Stomach smooth muscle (tissue), 2 donors: ENCODE measurements around the gene RNASE7.

Experiments
- H3K27ac ChIP-seq: one replicate; pipeline ENCODE4 v1.7.0; 2013; ENCODE audit warnings: mild to moderate bottlenecking, low read length, inconsistent platforms
- H3K27me3 ChIP-seq, 2 donors: one replicate each; pipeline ENCODE4 v1.7.0; 2013; ENCODE audit warnings: low read length in 2 of 2; ENCODE audit not compliant: insufficient read depth in 2 of 2, control insufficient read depth in 1 of 2
- H3K36me3 ChIP-seq, 2 donors: one replicate each; pipeline ENCODE4 v1.7.0; 2013; ENCODE audit warnings: low read length in 2 of 2; ENCODE audit not compliant: control insufficient read depth in 2 of 2, insufficient read depth in 2 of 2
- H3K4me1 ChIP-seq: one replicate; pipeline ENCODE4 v1.7.0; 2013; ENCODE audit warnings: low read length; ENCODE audit not compliant: control insufficient read depth, insufficient read depth
- H3K4me3 ChIP-seq, 2 donors: one replicate each; pipeline ENCODE4 v1.7.0; 2013; ENCODE audit warnings: low read length in 2 of 2
- H3K9ac ChIP-seq, 2 donors: one replicate each; pipeline ENCODE4 v1.7.0; 2013; ENCODE audit warnings: low read length in 2 of 2, mild to moderate bottlenecking in 1 of 2
- H3K9me3 ChIP-seq, 2 donors: one replicate each; pipeline ENCODE4 v1.7.0; 2013; ENCODE audit warnings: low read length in 2 of 2; ENCODE audit not compliant: control insufficient read depth in 2 of 2
- donor health status: healthy.
- donor health status: Pancreatic carcinoma.

RNASE7 gene

DNA sequence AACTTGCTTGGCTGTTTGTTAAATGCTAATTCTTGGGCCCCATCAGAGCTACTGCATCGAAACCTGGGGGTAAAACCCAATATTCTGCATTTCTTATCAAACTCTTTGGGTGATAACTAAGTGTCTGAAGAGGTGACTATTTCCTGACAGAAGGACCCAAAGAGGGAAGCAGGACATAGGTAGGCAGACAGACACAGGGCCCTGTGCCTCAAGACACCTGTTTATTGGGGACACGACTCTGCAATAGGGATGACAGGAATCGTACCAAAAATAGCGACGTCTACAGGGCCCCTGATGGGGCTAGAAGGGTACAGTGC lies 47.7 kb downstream of the RNASE7 start:
- H3K27ac ChIP-seq: no peak overlapping the region
- H3K36me3 ChIP-seq: peaks cover 14 to 20% of the 10 kb centered on the region in 2 donors
- H3K27me3 ChIP-seq: no peaks in the 10 kb centered on the region
- no peak overlapping the region for H3K4me3 ChIP-seq
- H3K9me3 ChIP-seq: no peaks in the 10 kb centered on the region
- H3K9ac ChIP-seq: no peak overlapping the region
- H3K4me1 ChIP-seq: peaks cover 16% of the 10 kb centered on the region

DNA sequence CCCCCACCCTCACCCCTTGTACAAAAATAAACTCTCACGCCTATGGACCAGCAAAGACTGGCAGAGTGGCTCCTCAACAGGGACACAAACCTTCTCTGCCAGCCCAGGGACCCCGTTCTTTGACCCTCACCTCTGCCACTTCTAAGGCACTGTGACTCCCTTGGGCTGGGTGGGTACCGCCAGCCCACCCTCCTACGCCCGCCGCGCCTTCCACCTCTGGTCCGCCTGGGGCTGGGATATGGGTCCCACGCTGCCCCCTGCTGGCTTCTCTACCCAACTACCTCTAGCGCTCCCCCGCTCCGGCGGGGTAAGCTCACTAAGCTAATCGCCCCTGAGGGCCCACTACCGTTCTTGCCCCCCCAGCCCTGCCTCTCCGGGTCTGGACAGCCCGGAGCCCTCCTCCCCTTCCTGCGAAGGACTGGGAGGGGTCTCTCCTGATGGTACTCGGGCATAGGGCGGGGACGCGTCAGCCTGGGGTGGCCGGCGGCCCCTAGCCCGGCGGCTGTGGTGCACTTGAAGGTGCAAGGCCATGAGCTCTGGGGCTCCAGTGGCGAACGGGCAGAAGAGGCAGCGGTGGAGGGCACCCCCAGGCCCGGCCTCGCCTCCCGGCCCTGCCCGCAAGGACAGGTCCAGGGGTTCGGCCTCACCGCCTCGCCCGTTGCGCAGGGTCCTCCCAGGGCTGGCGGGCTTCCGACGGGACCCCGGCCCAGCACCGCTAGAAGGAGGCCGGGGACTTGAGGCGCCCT lies 48.2 kb downstream of the RNASE7 start:
- H3K27me3 ChIP-seq: no peaks in the 10 kb centered on the region
- H3K4me1 ChIP-seq: peaks cover 13% of the 10 kb centered on the region
- H3K36me3 ChIP-seq: peaks cover 14 to 20% of the 10 kb centered on the region in 2 donors
- no peak overlapping the region for H3K4me3 ChIP-seq
- no peak overlapping the region for H3K27ac ChIP-seq
- no peaks in the 10 kb centered on the region for H3K9me3 ChIP-seq
- no peak overlapping the region for H3K9ac ChIP-seq

DNA sequence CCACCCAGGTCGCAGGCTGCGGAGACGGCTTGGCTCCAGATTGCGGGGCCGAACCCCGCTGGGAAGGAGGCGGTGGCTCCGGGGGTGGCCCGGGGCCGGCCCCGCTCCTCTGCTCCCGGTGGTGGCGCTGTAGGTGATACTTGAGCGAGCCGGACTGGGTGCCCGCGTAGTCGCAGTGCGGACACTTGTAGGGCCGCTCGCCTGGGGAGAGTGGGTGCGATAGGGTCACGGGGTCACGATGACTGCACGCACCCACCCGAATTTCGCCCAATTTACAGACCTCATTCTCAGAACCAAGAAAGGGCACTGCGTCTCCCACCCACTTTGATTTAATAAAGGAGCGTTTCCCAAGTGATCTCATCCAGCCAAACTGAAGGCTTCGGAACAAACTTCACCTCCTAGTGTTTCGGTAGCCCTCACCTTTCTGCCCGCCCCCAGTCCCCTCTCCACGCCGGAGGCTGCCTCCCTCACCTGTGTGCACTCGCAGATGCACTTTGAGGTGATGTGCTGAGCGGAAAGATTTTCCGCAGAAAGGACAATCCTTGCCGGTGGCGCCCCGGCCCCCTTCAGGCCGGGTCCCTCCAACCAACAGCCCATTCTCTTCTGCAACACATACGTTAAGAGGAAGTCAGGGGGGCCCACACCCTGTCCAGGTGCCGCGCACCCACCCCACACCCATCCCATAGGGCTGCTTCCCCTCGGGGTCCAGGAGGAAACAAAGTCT lies 48.9 kb downstream of the RNASE7 start:
- H3K27ac ChIP-seq: no peak overlapping the region

GRCh38 chr14:21091821-21092272 lies 49.7 kb downstream of the RNASE7 start:
- Histone ChIP-seq H3K9me3 (no peaks in the 10 kb centered on the region), H3K4me1 (peaks cover 18% of the 10 kb centered on the region), H3K27ac (peak overlapping the region; percentile 41), H3K4me3 (no peak overlapping the region), H3K36me3 (peaks cover 14 to 16% of the 10 kb centered on the region in 2 donors), H3K9ac (no peak overlapping the region), H3K27me3 (no peaks in the 10 kb centered on the region)

More for the DNA sequence above, 48.9 kb downstream of the RNASE7 start:
- Histone ChIP-seq H3K9me3 (no peaks in the 10 kb centered on the region), H3K9ac (no peak overlapping the region), H3K4me1 (peaks cover 13% of the 10 kb centered on the region), H3K36me3 (peaks cover 14 to 16% of the 10 kb centered on the region in 2 donors), H3K4me3 (no peak overlapping the region), H3K27me3 (no peaks in the 10 kb centered on the region)

DNA sequence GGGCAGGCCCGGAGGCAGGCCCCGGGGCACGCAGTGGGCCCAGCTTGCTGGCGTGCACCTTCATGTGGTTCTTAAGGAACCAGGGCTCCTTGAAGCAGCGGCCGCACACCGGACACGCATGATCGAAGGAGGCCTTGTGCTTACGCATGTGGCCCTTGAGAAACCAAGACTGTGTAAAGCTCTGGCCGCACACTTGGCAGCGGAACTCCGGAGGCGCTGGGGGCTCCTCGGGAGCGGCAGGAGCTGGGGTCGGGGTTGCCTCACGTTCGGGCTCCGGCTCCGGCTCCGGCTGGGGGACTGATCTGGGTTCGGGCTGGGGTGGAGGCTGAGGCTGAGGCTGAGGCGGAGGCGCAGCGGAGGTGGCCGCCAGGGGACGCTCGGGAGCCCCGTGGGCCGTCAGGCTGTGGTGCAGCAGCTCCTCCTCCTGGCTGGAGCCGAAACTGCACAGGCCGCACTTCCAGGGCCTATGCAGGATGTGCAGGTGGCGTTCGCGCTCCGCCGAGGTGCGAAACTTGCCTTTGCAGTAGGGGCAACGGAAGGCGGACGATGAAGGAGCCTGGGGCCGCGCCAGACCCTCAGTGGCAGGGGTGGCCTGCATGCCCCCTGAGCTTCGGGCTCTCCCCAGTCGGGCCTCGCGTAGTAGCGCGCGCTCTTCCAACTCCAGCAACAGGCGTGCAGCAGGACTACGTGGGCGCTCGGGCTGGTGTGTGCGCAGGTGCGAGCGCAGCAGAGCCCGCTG lies 50.3 kb downstream of the RNASE7 start:
- Histone ChIP-seq H3K27ac (peak overlapping the region; percentile 41), H3K36me3 (peaks cover 14 to 16% of the 10 kb centered on the region in 2 donors), H3K9me3 (no peaks in the 10 kb centered on the region), H3K9ac (no peak overlapping the region), H3K4me3 (no peak overlapping the region), H3K4me1 (peaks cover 23% of the 10 kb centered on the region), H3K27me3 (no peaks in the 10 kb centered on the region)

DNA sequence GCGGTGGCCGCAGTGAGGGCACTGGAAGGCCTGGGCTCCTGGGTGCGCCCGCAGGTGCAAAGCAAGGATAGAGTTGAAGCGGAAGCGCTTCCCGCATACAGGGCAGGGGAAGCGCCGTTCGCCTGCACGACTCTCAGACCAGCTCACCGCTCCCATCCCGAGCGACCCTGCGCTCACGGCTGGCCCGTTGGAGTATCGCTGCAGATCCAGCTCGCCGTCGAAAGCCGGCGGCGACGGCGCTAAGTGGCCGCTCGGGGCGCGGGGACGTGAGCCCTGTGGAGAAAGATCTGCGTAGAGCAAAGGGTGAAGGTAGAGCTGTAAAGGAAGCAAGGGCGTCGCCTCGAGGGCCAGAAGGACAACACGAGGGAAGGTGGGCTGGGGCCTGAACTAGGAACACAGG lies 50.9 kb downstream of the RNASE7 start:
- Histone ChIP-seq H3K36me3 (peaks cover 14 to 16% of the 10 kb centered on the region in 2 donors), H3K9me3 (no peaks in the 10 kb centered on the region), H3K27me3 (no peaks in the 10 kb centered on the region), H3K4me1 (peaks cover 25% of the 10 kb centered on the region), H3K4me3 (no peak overlapping the region), H3K27ac (peak overlapping the region; percentile 41), H3K9ac (no peak overlapping the region)
